DOHH2 (cell line): ENCODE data around the gene STPG1.

Source experiments
- H3F3A ChIP-seq: fragments of 200-600 bp; sonication (generic), shearing (Covaris generic); 2 replicates; pipeline ENCODE4 v1.6.0; 2016; ENCODE audit warnings: antibody characterized with exemption, mild to moderate bottlenecking; ENCODE audit not compliant: control insufficient read depth, insufficient read depth
- H3K27ac ChIP-seq: fragments of 200-600 bp; sonication (generic); 2 replicates; pipeline ENCODE4 v1.5.1; 2014; ENCODE audit warnings: low read depth, mild to moderate bottlenecking, low read length, moderate library complexity
- H3K27me3 ChIP-seq: fragments of 200-600 bp; sonication (generic); 2 replicates; pipeline ENCODE4 v1.6.1; 2014; ENCODE audit warnings: mild to moderate bottlenecking, low read length, mixed read lengths; ENCODE audit not compliant: control insufficient read depth
- H3K36me3 ChIP-seq: fragments of 200-600 bp; sonication (generic); 2 replicates; pipeline ENCODE4 v1.6.1; 2014; ENCODE audit warnings: mild to moderate bottlenecking, low read length, moderate library complexity, mixed read lengths; ENCODE audit not compliant: control insufficient read depth
- H3K4me1 ChIP-seq: fragments of 200-600 bp; sonication (generic); 2 replicates; pipeline ENCODE4 v1.6.1; 2014; ENCODE audit warnings: mild to moderate bottlenecking, low read length, mixed read lengths; ENCODE audit not compliant: control insufficient read depth
- H3K4me2 ChIP-seq: fragments of 200-600 bp; sonication (generic); 2 replicates; pipeline ENCODE4 v1.6.0; 2014; ENCODE audit warnings: mild to moderate bottlenecking, low read length, moderate library complexity
- H3K4me3 ChIP-seq: fragments of 200-600 bp; sonication (generic); 2 replicates; pipeline ENCODE4 v1.5.1; 2014; ENCODE audit warnings: mild to moderate bottlenecking, low read length, mixed read lengths
- H3K79me2 ChIP-seq: fragments of 200-600 bp; sonication (generic); 2 replicates; pipeline ENCODE4 v1.6.1; 2014; ENCODE audit warnings: mild to moderate bottlenecking, low read length, mixed read lengths; ENCODE audit not compliant: control insufficient read depth
- H3K9me2 ChIP-seq: fragments of 200-600 bp; sonication (generic); replicated peaks from 2 replicates; pipeline ENCODE4 v1.6.1; 2014; ENCODE audit warnings: mild to moderate bottlenecking, low read length, mixed read lengths; ENCODE audit not compliant: control insufficient read depth
- H3K9me3 ChIP-seq: fragments of 200-600 bp; sonication (generic); 2 replicates; pipeline ENCODE4 v1.6.1; 2014; ENCODE audit warnings: antibody characterized with exemption, low read length, mixed read lengths; ENCODE audit not compliant: control insufficient read depth, insufficient read depth
- H4K20me1 ChIP-seq: fragments of 200-600 bp; sonication (generic); 2 replicates; pipeline ENCODE4 v1.6.0; 2014; ENCODE audit warnings: low read depth, mild to moderate bottlenecking, antibody characterized with exemption, low read length, moderate library complexity; ENCODE audit not compliant: control insufficient read depth, insufficient read depth
- CTCF ChIP-seq: fragments of 200-600 bp; sonication (generic); IDR thresholded peaks from one replicate; pipeline ENCODE4 v1.5.1; 2014; ENCODE audit warnings: antibody characterized with exemption, mild to moderate bottlenecking, low read depth, low read length; ENCODE audit not compliant: poor library complexity, severe bottlenecking
- EZH2phosphoT487 ChIP-seq: fragments of 200-600 bp; sonication (generic); IDR thresholded peaks from 2 replicates; pipeline ENCODE4 v1.6.1; 2017; ENCODE audit warnings: borderline replicate concordance, mild to moderate bottlenecking, antibody characterized with exemption, low read length, moderate library complexity, mixed read lengths

STPG1 gene

GRCh38 chr1:24441480-24441879 lies 27.9 kb upstream of the STPG1 start:
- Histone ChIP-seq H3K27ac (no peak overlapping the region), H3K4me3 (no peak overlapping the region)

GRCh38 chr1:24440436-24440835 lies 26.9 kb upstream of the STPG1 start:
- H3K4me2 ChIP-seq = no peak overlapping the region
- H3K9me3 ChIP-seq = no peaks in the 10 kb centered on the region
- H3K4me3 ChIP-seq = no peak overlapping the region
- no peak overlapping the region for H3K27ac ChIP-seq
- H3F3A ChIP-seq = no peaks in the 10 kb centered on the region
- H4K20me1 ChIP-seq = no peaks in the 10 kb centered on the region
- no peak for TF ChIP-seq EZH2phosphoT487
- no peak for TF ChIP-seq CTCF
- H3K9me2 ChIP-seq = no peaks in the 10 kb centered on the region
- H3K36me3 ChIP-seq = peaks cover 8% of the 10 kb centered on the region; the same call in 1 of the 2 replicates
- no peaks in the 10 kb centered on the region for H3K27me3 ChIP-seq
- H3K79me2 ChIP-seq = no peaks in the 10 kb centered on the region
- no peaks in the 10 kb centered on the region for H3K4me1 ChIP-seq

More at GRCh38 chr1:24441480-24441879, 27.9 kb upstream of the STPG1 start:
- Histone ChIP-seq H3K79me2 (no peaks in the 10 kb centered on the region), H3K4me2 (no peak overlapping the region), H3K9me2 (no peaks in the 10 kb centered on the region), H3K36me3 (peaks cover 9% of the 10 kb centered on the region; the same call in 1 of the 2 replicates), H4K20me1 (no peaks in the 10 kb centered on the region), H3K27me3 (no peaks in the 10 kb centered on the region), H3F3A (no peaks in the 10 kb centered on the region), H3K9me3 (no peaks in the 10 kb centered on the region), H3K4me1 (no peaks in the 10 kb centered on the region)
- TF ChIP-seq CTCF (no peak), EZH2phosphoT487 (no peak)

GRCh38 chr1:24438423-24438901 lies 24.9 kb upstream of the STPG1 start:
- Histone ChIP-seq H3K4me1 (no peaks in the 10 kb centered on the region), H3K4me2 (no peak overlapping the region), H3K27ac (no peak overlapping the region), H3K9me3 (no peaks in the 10 kb centered on the region), H3F3A (no peaks in the 10 kb centered on the region), H3K36me3 (peaks cover 5% of the 10 kb centered on the region; the same call in 1 of the 2 replicates), H3K4me3 (no peak overlapping the region), H3K9me2 (no peaks in the 10 kb centered on the region), H4K20me1 (no peaks in the 10 kb centered on the region), H3K79me2 (no peaks in the 10 kb centered on the region), H3K27me3 (no peaks in the 10 kb centered on the region)
- TF ChIP-seq EZH2phosphoT487 = no peak
- no peak for TF ChIP-seq CTCF
